ENCODE results near the gene LAMA4. TPM values are rescaled to one million over a fixed set of nuclear protein-coding genes. Genes with fewer than 3 reads are reported as not detected.

LAMA4 gene
- total RNA-seq, 1 donor from 2014 or later = 0.56 TPM

- Histone ChIP-seq H3K4me1 (peaks cover 18% of the 10 kb centered on the region), H3K9ac (no peak overlapping the region), H3F3A (ENCODE audit: low read depth) (no peaks in the 10 kb centered on the region), H3K4me3 (no peak overlapping the region), H3K4me2 (no peak overlapping the region), H4K20me1 (ENCODE audit: low read depth) (no peaks in the 10 kb centered on the region), H2AFZ (replicated peaks) (no peak overlapping the region), H3K27me3 (no peaks in the 10 kb centered on the region), H3K9me3 (ENCODE audit: low read depth) (no peaks in the 10 kb centered on the region), H3K36me3 (no peaks in the 10 kb centered on the region), H3K27ac (no peak overlapping the region), H3K79me2 (ENCODE audit: low read depth) (no peaks in the 10 kb centered on the region)
- Mint-ChIP-seq H3K27me3 (ENCODE audit: insufficient read depth, low read depth) (peaks cover 5% of the 10 kb centered on the region), H3K4me1 (peaks cover 39% of the 10 kb centered on the region), H3K4me3 (no peak overlapping the region), H3K36me3 (peaks cover 5% of the 10 kb centered on the region), H3K27ac (no peak overlapping the region), H3K9me3 (peaks cover 9% of the 10 kb centered on the region)
- no peak for DNase-seq (ENCODE audit: low spot score)
- TF ChIP-seq EZH2 (IDR thresholded peaks at IDR 0.05) = no peak
- TF ChIP-seq CTCF (IDR thresholded peaks at IDR 0.05) = no peak
- TF ChIP-seq EZH2phosphoT487 (IDR thresholded peaks at IDR 0.05) = no peak
These were observed 46.6 kb downstream of the LAMA4 start for GRCh38 chr6:112207776-112208175.

- Mint-ChIP-seq H3K4me3 (no peak overlapping the region), H3K27ac (peak overlapping the region; percentile 5), H3K27me3 (ENCODE audit: insufficient read depth, low read depth) (peaks cover 5% of the 10 kb centered on the region), H3K36me3 (peaks cover 5% of the 10 kb centered on the region), H3K9me3 (peaks cover 9% of the 10 kb centered on the region), H3K4me1 (peaks cover 45% of the 10 kb centered on the region)
- no peak for TF ChIP-seq EZH2phosphoT487 (IDR thresholded peaks at IDR 0.05)
- TF ChIP-seq EZH2 (IDR thresholded peaks at IDR 0.05) = no peak
- no peak for TF ChIP-seq CTCF (IDR thresholded peaks at IDR 0.05)
- Histone ChIP-seq H3K79me2 (ENCODE audit: low read depth) (no peaks in the 10 kb centered on the region), H3K4me2 (no peak overlapping the region), H3K9ac (no peak overlapping the region), H3F3A (ENCODE audit: low read depth) (no peaks in the 10 kb centered on the region), H3K36me3 (no peaks in the 10 kb centered on the region), H3K27ac (no peak overlapping the region), H4K20me1 (ENCODE audit: low read depth) (no peaks in the 10 kb centered on the region), H2AFZ (replicated peaks) (no peak overlapping the region), H3K4me3 (no peak overlapping the region), H3K4me1 (peaks cover 21% of the 10 kb centered on the region), H3K9me3 (ENCODE audit: low read depth) (no peaks in the 10 kb centered on the region), H3K27me3 (no peaks in the 10 kb centered on the region)
- DNase-seq (ENCODE audit: low spot score) = no peak
These were observed 47.2 kb downstream of the LAMA4 start for GRCh38 chr6:112207131-112207530.

GRCh38 chr6:112206110-112206458, 48.3 kb downstream of the LAMA4 start:
- H3K27me3 Mint-ChIP-seq (ENCODE audit: insufficient read depth, low read depth) = peaks cover 2% of the 10 kb centered on the region
- H3K27ac ChIP-seq = no peak overlapping the region
- H3K4me3 Mint-ChIP-seq = no peak overlapping the region
- H3K9me3 Mint-ChIP-seq = peaks cover 9% of the 10 kb centered on the region
- H3K4me1 ChIP-seq = peaks cover 21% of the 10 kb centered on the region
- DNase-seq (ENCODE audit: low spot score) = no peak
- TF ChIP-seq CTCF (IDR thresholded peaks at IDR 0.05) (no peak), EZH2 (IDR thresholded peaks at IDR 0.05) (no peak), EZH2phosphoT487 (IDR thresholded peaks at IDR 0.05) (no peak)
- H3K36me3 ChIP-seq = no peaks in the 10 kb centered on the region
- no peak overlapping the region for H2AFZ ChIP-seq (replicated peaks)
- no peaks in the 10 kb centered on the region for H3F3A ChIP-seq (ENCODE audit: low read depth)
- no peaks in the 10 kb centered on the region for H3K9me3 ChIP-seq (ENCODE audit: low read depth)
- no peak overlapping the region for H3K4me2 ChIP-seq
- no peaks in the 10 kb centered on the region for H3K79me2 ChIP-seq (ENCODE audit: low read depth)
- H4K20me1 ChIP-seq (ENCODE audit: low read depth) = no peaks in the 10 kb centered on the region
- H3K9ac ChIP-seq = no peak overlapping the region
- no peak overlapping the region for H3K4me3 ChIP-seq
- peaks cover 47% of the 10 kb centered on the region for H3K4me1 Mint-ChIP-seq
- no peak overlapping the region for H3K27ac Mint-ChIP-seq
- no peaks in the 10 kb centered on the region for H3K27me3 ChIP-seq
- H3K36me3 Mint-ChIP-seq = peaks cover 2% of the 10 kb centered on the region

Data from neural progenitor cell (in vitro differentiated cells).